Activated CD4-positive, CD25-positive, alpha-beta regulatory T cell (primary cell): ENCODE measurements around the gene ANKZF1.
A peak's percentile ranks its signal among the peaks of the same experiment; 100 is the strongest.
"Not testable (repeated sequence)": the region's sequence is repeated elsewhere in the genome, so short reads cannot be mapped to it uniquely, and the experiment has no call there.

Source experiments
- DNase-seq, 4 experiments: peaks; one replicate each; lab custom pipeline; 2025; lab: John Stamatoyannopoulos, UW

Gene ANKZF1, protein sequence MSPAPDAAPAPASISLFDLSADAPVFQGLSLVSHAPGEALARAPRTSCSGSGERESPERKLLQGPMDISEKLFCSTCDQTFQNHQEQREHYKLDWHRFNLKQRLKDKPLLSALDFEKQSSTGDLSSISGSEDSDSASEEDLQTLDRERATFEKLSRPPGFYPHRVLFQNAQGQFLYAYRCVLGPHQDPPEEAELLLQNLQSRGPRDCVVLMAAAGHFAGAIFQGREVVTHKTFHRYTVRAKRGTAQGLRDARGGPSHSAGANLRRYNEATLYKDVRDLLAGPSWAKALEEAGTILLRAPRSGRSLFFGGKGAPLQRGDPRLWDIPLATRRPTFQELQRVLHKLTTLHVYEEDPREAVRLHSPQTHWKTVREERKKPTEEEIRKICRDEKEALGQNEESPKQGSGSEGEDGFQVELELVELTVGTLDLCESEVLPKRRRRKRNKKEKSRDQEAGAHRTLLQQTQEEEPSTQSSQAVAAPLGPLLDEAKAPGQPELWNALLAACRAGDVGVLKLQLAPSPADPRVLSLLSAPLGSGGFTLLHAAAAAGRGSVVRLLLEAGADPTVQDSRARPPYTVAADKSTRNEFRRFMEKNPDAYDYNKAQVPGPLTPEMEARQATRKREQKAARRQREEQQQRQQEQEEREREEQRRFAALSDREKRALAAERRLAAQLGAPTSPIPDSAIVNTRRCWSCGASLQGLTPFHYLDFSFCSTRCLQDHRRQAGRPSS

DNA sequence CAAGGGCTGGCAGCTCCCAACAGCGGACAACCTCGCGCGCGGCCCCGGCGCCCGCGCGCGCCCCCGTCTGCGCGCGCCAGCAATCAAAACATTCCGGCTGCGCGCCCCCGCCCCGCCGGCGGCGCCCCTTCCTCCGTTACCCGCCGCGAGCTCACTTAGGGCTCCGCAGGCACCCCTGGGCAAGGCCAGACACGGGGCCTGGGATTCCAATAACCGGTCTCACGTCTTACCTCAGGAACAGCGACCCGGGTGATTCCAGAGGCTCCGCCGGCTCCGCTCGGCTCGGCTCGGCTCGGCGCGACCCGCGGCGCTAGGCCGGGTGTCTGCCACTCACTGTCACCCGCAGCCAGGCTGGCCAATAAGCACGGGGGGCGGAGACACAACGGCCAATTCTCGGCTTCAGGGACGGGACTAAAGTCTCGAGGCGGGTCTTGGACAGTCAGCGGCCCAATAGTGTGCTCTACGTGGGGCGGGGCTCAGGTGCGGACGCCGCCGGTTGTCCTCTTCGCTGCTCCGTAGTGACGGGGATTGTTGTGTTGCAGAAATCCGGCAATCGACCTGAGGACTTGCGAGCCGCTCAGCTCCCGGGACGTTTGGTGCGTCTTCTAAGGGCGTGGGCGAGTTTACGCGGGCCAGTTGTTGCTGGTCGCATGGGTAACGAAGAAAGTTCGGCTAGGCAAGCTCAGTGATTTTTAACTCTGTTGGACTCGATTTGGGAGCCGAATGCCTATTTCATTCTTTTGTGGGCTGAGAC, at the start of gene ANKZF1, which contains the start of gene ATG9A:
Gene ANKZF1, plus strand, starts transcription at position 502 of the 754 bp plus-strand sequence. CDS start 452 bp downstream, outside the sequence.
Gene ATG9A, minus strand, starts transcription at position 332 of the 754 bp plus-strand sequence. CDS start 1,612 bp downstream, outside the sequence.
- peak; percentile 90 to 96 (median 94) for DNase-seq

DNA sequence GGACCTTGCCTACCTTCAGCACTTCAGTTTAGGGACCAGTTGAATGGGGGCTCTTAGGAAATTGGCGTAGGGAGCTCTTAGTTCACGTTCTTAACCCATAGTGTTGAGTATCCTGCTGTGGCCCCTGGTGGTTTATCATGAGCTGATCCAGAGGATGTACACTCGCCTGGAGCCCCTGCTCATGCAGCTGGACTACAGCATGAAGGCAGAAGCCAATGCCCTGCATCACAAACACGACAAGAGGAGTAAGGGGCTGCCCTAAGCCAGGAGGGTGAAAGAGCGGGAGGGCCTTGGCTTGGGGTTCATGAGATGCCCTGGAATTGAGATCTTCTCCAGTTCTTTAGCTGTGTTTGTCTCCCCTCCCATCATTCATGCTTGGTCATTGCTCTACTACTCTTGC, 48.6 kb upstream of the ANKZF1 start:
- no peak for DNase-seq

DNA sequence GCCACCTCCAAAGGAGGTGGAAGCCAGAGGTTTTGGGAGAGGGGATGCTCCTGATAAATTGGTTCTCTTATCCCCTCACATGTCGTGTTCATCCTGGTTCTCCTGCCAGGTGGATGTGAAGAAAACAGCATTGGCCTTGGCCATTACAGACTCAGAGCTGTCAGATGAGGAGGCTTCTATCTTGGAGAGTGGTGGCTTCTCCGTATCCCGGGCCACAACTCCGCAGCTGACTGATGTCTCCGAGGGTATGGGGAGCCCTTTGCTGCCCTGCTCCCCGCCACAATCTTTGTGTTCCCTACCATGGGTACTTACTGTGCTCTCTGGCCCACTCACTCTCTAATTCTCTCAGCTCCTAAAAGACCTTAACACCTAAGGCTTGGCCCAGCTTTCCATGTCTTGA, 48.1 kb upstream of the ANKZF1 start:
- no peak for DNase-seq

DNA sequence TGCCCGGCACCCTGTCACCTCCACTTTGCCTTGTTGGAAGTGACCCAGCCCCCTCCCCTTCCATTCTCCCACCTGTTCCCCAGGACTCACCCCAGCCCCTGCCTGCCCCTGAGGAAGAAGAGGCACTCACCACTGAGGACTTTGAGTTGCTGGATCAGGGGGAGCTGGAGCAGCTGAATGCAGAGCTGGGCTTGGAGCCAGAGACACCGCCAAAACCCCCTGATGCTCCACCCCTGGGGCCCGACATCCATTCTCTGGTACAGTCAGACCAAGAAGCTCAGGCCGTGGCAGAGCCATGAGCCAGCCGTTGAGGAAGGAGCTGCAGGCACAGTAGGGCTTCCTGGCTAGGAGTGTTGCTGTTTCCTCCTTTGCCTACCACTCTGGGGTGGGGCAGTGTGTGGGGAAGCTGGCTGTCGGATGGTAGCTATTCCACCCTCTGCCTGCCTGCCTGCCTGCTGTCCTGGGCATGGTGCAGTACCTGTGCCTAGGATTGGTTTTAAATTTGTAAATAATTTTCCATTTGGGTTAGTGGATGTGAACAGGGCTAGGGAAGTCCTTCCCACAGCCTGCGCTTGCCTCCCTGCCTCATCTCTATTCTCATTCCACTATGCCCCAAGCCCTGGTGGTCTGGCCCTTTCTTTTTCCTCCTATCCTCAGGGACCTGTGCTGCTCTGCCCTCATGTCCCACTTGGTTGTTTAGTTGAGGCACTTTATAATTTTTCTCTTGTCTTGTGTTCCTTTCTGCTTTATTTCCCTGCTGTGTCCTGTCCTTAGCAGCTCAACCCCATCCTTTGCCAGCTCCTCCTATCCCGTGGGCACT, 47.1 kb upstream of the ANKZF1 start:
- no peak for DNase-seq

DNA sequence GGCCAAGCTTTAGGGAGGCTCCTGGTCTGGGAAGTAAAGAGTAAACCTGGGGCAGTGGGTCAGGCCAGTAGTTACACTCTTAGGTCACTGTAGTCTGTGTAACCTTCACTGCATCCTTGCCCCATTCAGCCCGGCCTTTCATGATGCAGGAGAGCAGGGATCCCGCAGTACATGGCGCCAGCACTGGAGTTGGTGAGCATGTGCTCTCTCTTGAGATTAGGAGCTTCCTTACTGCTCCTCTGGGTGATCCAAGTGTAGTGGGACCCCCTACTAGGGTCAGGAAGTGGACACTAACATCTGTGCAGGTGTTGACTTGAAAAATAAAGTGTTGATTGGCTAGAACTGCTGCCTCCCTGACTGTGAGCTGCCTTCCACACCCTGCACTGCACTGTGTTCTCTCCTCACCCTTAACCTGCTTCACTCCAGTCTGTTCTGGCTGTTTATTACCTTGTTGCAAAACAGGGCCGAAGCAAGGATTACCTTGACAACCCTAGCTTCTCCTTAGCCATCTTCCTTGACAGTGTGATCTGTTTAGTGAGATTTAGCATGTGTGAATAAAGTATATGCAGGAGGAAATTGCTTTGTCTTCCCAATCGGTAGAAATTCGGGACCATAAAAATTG, 46.3 kb upstream of the ANKZF1 start:
- DNase-seq: no peak

DNA sequence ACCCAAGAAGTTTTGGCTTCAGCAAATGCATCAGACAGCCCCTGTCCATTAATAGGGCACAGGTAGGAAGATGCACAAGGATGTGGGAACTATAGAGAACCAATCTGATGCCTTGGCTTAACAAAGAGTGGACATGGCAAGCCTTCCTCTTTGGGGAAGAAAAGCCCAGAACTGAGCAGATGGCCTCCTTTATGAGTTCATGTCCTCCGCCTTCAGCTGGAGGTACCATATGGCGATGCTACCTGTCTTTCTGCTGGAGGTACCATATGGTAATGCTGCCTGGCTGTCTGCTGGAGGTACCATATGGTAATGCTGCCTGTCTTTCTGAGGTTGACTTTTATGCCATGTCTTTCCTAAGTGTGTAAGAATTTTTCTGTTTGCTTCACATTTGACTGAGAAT, 45.5 kb upstream of the ANKZF1 start:
- DNase-seq: no peak

DNA sequence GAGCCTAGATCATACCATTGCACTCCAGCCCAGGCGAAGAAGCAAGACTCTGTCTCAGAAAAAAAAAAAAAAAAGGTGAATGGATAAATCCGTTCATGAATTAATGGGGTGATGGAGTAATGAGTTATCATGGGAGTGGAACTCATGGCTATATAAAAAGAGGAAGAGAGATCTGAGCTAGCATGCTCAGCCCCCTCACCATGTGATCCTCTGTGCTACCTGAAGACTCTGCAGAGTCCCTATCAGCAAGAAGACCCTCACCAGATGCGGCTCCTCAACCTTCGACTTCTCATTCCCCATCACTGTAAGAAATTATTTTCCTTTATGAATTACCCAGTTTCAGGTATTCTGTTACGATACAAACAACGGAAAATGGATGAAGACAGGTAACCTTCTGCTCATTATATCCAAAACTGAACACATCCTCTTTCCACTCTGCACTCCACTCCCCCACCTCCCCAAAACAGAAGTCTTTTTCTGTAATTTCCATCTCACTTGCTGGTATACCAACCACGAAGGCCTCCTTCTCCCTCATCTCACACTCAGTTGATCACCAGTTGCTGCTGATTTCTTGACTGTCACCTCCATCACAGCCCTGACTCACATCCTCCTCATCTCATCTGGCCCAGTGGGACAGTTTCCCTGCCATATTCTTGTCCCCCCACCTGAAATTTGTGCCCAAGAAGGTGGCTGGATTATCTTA, 42.7 kb upstream of the ANKZF1 start:
- no peak for DNase-seq

DNA sequence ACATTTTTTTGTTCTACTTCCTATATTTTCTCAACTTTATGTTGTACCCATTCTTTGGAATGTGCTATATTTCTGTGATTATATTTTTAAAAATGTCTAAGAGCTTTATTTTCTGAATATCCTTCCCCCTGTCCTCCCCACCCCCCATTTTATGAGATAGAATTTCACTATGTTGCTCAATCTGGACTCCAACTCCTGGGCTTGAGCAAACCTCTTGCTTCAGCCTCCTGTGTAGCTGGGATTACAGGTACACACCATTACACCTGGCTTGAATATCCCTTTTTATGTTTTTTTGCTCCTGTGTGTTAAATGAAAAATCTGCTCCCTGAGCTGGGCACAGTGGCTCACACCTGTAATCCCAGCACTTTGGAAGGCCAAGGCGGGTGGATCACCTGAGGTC, 32.2 kb upstream of the ANKZF1 start:
- DNase-seq: no peak

DNA sequence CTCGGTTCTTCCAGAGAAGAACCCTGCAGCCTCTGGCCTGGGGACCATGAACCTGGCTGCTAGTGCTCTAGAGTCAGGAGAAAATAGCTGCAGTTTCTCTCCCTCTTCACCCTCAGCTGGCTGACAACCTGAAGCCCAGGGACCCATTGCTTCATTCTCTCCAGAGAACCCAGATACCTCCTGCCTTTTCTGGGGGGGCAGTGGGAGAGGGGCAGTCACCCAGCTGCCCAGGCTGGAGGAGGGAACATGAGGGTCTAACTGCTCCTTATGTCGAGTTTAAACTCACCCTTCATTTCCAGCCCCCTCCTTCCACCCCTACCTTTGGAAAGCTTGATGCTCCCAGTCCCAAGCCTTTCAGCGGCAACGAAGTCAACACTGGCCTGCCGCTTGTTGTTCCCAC, 30.6 kb upstream of the ANKZF1 start:
- DNase-seq: no peak

DNA sequence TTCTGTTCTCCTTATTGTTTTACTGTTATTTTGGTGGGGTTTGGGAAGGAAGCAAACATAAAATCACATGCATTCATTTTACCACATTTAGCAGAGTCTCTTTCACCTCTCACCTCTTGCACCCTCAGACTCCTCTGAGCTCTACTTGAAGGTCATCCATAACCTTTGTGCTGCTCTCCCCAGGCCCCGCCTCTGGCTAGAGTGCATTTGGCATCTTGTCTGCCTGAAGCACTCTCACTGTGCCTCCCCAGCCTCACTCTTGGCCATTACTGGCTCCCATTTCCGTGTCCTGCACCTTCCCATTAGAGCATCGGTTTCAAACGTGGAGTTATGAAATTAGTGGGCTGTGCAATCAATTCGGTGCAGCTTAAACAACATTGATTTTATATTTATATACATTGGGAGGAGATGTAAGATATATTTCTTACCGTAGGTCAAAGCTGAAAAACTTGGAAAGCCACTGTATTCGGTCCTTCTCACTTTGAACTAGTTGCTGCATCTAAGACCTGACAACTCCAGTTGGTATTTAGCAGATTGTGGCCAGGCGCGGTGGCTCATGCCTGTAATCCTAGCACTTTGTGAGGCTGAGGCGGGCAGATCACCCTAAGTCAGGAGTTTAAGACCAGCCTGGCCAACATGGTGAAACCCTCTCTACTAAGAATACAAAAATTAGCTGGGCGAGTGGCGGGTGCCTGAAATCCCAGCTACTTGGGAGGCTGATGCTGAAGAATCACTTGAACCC, 30.0 kb upstream of the ANKZF1 start:
- DNase-seq: no peak

DNA sequence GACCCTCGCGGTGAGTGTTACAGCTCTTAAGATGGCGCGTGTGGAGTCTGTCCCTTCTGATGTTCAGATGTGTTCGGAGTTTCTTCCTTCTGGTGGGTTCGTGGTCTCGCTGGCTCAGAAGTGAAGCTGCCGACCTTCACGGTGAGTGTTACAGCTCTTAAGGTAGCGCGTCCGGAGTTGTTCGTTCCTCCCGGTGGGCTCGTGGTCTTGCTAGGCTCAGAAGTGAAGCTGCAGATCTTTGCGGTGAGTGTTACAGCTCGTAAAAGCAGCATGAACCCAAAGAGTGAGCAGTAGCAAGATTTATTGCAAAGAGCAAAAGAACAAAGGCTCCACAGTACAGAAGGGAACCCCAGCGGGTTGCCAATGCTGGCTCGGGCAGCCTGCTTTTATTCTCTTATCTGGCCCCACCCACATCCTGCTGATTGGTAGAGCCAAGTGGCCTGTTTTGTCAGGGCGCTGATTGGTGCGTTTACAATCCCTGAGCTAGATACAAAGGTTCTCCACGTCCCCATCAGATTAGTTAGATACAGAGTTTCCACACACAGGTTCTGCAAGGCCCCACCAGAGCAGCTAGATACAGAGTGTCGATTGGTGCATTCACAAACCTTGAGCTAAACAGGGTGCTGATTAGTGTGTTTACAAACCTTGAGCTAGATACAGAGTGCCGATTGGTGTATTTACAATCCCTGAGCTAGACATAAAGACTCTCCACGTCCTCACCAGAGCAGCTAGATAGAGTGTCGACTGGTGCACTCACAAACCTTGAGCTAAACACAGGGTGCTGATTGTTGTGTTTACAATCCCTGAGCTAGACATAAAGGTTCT, 28.9 kb upstream of the ANKZF1 start:
- not testable (repeated sequence) for DNase-seq

DNA sequence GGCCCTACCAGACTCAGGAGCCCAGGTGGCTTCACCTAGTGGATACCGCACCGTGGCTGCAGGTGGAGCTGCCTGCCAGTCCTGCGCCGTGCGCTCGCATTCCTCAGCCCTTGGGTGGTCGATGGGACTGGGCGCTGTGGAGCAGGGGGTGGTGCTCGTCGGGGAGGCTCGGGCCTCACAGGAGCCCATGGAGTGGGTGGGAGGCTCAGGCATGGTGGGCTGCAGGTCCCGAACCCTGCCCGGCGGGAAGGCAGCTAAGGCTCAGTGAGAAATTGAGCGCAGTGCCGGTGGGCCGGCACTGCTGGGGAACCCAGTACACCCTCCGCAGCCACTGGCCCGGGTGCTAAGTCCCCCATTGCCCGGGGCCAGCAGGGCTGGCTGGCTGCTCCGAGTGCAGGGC, 28.3 kb upstream of the ANKZF1 start:
- DNase-seq: not testable (repeated sequence)

DNA sequence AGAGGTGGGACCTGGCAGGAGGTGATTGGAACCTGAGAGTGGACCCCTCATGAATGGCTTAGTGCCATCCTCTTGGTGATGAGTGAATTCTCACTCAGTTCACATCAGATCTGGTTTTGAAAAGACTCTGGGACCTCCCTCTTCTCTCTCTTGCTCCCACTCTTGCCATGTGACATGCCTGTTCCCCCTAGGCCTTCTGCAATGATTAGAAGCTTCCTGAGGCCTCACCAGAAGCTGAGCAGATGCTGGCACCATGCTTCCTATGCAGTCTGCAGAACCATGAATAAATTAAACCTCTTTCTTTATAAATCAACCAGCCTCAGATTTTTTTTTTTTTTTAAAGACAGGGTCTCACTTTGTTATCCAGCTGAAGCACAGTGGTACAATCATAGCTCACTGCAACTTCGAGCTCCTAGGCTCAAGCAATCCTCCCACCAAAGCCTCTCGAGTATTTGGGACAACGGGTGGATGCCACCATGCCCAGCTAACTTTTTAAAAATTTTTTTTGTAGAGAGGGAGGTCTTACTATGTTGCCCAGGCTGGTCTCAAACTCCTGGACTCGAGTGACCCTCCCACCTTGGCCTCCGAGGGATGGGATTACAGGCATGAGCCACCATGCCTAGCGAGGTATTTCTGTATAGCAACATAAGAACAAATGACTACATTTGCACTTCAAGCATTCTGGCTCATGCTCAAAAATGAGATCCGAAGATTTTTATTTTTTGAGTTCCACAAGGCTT, 25.0 kb upstream of the ANKZF1 start:
- DNase-seq: no peak

DNA sequence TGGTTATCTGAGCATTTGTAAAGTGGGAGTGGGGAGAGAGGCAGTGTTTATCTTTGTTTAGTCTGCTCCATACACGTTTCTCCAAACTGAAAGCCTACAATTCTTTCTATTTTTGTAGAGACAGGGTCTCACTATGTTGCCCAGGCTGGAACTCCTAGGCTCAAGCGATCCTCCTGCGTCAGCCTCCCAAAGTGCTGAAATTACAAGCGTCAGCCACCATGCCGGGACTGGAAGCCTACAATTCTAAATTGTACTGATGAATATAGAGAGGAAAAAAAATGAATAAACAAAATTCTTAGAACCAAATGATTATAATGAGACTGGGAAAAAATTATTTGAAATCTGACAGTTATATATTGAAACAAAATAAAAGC, 24.5 kb upstream of the ANKZF1 start:
- DNase-seq: no peak

DNA sequence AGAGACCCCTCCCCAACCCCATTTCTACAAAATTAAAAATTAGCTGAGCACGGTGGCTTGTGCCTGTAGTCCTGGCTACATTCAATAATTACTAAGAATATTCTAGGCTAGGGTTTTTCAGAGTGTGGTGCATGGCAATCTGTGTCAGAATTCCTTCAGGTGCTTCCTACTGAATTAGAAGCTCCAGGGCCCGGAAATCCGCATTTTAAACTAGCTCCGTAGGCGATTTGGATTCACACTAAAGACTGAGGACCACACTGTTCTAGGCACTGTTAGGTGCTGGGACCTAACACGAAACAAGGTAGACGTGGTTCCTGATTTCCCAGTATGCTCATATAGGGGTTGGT, 23.7 kb upstream of the ANKZF1 start:
- DNase-seq: no peak

DNA sequence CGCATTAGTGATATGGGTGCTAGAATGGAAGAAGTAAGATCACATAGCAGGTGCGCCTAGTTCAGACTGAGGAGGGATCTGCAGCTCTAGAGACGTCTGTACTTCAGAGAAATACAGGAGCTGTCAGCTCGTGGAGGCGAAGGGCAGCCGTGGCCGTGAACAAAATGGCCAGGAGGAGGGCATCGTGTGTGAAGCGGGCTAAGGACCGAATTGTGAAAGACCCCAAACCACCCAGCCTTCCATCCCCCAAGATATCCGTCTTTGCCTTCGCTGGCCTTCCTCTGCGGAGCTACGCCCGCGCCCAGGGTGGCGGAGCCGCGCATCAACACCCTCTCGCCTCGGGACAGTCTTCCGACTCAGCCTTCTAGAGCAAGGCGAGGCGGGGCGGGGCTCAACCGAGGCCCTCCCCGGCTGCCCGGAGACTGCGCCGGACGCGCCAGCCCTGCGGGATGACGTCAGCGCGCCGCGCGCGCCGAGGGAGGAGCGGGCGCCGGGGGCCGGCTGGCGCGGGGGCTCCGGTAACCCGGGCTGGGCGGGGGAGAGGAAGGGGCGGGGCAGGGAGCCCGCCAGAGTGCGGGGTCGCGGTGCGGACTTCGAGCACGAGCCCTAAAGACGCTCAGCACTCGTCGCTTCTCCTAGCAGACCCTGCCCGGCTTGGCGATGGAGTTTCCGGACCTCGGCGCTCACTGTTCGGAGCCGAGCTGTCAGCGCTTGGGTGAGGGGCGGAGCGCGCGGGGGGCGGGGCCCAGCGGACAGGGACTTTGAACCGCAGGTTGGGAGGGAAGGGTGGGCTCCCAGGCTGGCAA, 23.1 kb upstream of the ANKZF1 start, which contains the start of gene ZFAND2B:
Gene ZFAND2B, plus strand, starts transcription at position 455 of the 806 bp plus-strand sequence. Its CDS starts 206 bp downstream, at position 661.
- DNase-seq: peak; percentile 89 to 96 (median 94)

DNA sequence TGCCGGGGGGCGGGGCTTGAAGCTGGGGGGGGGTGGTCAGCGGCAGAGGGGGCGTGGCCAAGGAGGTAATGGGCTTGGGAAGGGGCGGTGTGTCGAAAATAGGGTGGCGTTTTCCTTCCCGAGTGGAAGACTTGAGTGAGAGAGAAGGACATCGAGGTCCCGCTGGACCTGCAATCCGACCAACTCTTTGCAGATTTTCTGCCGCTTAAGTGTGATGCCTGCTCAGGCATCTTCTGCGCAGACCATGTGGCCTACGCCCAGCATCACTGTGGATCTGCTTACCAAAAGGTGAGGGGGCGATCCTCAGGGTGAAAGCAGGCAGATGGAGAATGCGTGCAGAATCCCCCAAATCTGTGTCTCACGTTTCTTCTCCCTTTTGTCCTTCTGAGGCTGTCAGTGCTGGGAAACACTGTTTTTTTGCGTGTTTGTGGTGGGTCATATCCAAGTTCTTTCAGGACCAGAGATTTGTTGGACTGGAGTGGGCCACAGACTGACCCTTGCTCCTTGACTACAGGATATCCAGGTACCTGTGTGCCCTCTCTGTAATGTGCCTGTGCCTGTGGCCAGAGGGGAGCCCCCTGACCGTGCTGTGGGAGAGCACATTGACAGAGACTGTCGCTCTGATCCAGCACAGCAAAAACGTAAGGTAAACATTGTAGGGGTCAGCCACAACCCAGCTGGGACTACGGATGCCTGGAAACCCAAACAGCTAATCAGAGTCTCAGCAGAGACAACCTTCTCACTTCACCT, 22.3 kb upstream of the ANKZF1 start:
- no peak for DNase-seq
